ENCODE results near the gene HADHA.

- TF ChIP-seq CTCF (IDR thresholded peaks at IDR 0.05) = no peak
- no peak for TF ChIP-seq POLR2A (IDR thresholded peaks at IDR 0.05)
These were observed 59.0 kb downstream of the HADHA start for GRCh38 chr2:26185304-26185928.
